Retina (tissue), 1 donor: ENCODE results near the gene CCL1.

Experiments
- DNase-seq: peaks from one replicate; pipeline ENCODE4 v3.0.0-alpha.2; 2016

Gene CCL1, protein sequence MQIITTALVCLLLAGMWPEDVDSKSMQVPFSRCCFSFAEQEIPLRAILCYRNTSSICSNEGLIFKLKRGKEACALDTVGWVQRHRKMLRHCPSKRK

DNA sequence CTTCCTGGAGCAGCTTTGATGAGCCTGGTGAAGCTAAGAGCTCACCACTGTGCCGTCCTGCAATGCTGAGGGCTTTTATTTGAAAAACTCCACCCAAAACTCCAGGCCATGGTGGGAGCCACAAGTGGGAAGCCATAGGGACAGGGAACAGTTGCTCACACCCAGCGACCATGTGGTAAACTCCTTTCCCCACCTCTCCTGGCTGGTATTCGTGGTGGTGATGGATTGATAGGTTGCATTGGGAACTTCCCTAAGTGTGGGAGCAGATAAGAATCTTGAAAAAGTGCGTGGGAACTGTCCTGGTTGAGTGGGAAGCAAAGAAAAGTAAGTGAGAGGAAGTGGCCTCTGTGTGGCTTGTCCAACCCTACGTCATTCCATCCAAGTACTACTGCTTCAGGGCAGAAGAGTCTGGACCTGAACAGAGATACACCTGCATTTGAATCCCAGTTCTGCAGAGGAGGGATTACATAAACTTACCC, at the start of gene CCL1:
TSS of gene CCL1 (minus strand) at position 51 of the 479 bp plus-strand sequence. CDS start 72 bp downstream, outside the sequence.
- no peak for DNase-seq

DNA sequence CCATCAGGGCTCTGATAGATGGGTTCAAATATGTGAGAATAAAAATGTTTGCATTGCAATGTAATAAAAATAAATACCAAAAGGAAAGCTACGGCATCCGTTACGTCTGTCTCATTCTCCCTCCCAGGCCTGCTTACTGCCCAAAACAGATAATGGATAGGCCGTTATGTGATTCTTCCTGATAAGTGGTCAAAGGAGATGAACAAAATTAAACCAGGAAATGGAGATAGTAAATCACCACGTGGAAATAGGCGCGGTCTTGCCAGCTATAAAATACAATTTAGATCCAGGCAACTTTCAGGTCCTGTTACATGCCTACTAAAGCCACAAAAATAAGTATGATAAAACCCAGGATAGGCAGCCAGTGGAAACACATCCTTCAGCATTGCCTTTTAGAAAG, 49.5 kb upstream of the CCL1 start:
- DNase-seq: no peak

DNA sequence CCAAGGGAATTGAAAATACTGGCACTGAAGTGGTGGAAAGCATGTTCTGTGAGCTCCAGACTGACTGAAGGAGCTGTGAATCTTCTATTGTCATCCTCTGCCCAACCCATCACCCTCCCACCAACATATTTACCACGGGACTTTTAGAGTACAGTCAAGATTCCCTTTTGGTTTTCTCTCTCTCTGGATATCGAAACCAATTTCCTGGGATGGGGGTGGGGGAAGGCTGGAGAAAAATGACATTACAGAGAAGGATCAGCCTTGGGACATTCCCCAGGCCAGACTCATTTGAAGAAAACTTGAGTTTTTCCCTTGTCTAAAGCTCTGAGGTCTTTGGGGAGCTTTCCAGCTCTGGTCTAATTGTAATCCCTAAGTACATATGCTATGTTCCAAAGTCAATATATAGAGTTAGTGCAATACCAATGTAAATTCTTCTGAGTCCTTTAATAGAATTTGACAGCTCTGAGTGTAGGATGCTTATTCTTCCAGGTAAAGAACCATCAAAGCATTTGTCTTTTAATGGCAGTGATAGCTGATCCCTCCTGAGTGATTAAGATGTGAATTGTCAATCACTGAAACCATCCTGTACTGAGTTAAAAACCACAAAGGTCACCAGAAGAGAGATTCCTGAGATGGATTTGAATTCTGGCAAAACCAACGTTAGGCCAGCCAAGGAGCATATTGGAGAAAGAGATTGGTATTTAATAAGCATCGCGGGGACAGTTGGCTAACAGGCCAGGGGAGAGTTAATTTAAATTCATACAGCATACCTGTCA, 48.8 kb upstream of the CCL1 start:
- DNase-seq: no peak

DNA sequence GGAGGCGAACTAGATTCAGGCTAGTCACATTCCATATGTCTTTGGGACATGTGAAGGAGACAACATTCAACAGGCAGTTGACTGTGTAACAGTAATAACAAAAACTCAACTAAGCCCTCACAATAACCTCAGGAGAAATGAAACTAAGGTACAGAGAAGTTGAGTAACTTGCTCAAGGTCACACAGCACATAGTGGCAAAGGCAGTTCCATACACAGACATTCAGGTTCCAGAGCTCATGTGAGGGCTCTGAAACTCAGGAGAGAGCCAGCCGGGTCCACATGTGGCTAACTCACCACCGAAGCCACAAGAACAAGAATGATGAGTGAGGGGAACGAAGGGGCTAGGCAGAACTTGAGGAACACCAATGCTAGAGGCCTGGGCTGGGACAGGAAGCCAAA, 46.3 kb upstream of the CCL1 start:
- DNase-seq: no peak

DNA sequence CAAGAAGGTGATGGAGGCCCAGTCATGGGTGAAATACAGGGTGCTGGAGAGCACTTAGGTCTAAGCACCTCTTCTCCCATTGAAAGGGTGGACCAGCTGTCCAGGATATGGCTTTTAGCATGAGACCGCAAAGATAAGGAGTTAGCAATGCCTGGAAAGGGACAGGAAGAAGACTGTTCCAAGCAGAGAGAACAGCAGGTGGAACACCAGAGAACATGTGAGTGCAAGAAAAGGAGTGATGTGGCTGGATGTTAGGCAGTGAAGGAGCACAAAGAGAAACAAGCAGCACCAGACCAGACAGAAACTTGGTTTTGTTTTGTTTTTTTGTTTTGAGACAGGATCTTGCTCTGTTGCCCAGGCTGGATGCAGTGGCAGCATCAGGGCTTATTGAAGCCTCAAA, 45.4 kb upstream of the CCL1 start:
- DNase-seq: no peak

DNA sequence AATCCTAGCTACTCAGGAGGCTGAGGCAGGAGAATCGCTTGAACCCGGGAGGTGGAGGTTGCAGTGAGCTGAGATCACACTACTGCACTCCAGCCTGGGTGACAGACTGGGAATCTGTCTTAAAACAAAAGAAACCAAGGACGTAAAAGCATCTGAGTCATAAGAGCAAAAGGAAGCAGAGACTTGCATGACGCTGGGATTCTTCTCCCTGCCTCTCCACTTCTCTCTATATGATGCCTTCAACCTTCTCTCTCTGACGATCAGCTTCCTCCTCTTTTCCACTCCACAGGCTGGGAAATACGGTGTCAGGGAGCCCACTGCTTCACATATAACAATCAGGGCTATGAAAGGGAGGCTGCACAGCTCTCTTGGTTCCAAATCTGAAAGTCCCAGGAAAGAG, 43.2 kb upstream of the CCL1 start:
- DNase-seq: no peak

DNA sequence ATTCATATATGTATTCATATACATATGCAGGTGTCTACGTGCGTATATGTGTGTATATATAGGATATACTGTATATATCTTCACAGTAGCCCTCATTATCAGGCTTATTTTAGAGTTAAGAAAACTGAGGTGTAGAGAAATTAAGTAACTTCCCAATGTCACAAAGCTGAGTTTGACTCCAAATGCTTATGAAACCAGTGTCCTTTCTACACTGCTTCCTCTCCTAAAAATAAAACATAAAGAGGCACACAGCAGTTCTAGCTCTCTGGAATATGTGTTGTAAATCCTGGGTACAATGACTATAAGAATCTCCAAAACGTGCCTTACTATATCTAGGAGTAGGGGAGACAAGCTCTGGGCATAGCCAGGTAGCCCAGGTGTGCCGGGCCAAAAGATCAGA, 40.0 kb upstream of the CCL1 start:
- no peak for DNase-seq

DNA sequence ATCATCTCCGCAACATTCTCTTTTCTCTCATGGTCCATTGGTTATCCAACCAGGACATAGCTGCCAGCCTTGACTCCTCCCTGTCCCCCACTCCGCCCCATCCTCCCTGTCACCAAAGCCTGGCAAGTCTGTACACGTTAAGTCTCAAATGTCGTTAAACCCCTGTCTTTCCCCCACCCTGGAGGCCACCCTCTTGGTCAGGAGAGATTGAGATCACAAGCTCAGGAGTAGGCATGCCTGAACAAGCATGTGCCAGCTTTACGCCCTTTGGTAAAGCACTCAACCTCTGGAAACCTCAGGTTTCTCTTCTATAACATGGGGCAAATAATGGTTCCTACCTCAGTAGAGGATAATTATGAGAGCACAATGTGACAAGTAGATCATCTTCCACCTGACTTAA, 38.1 kb upstream of the CCL1 start:
- no peak for DNase-seq

DNA sequence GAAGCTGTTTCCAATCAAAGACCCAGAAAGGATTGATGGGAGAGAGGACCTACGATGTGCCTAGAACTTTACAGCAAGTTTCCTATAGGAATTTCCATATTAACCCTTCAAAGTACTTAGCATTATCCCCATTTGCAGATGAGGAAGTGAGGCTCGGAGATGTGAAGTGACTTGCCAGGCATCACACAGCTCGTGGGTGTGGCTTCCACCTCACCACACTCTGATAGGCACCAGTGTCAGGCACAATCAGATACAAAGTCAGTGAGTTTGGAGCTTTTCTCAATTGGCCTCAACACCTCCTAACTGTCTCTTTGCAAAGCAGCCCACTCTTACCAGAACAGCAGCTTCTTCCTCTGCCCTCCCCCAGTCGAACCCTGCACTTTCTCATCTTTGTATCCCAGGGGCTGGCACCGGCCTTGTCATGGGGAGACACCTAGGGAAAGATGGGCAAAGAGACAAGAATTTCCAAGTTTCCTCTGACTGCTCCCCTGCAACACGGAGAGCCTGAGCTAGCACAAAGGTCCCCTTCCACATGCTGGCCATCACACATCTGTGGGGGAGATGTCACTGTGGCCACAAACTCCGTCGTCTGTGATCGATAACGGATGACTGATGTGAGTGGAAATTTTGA, 37.4 kb upstream of the CCL1 start:
- no peak for DNase-seq

DNA sequence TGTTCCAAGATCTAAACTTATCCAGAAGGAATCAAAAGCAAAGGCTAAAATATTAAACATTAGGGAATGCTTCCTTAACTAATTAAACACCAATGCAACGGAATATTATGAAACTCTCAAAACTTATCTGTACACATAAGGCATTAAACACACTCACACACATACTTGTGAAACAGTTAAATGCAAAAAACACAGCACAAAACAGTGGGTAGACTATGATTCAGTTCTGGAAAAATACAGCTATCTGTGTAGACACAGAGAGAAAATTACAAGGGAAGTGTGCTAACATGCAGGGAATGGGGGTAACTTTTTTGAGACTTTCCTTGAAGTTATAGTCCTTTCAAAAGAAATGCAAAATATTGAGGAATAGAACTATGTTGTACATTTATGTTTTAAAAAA, 36.7 kb upstream of the CCL1 start:
- DNase-seq: no peak

DNA sequence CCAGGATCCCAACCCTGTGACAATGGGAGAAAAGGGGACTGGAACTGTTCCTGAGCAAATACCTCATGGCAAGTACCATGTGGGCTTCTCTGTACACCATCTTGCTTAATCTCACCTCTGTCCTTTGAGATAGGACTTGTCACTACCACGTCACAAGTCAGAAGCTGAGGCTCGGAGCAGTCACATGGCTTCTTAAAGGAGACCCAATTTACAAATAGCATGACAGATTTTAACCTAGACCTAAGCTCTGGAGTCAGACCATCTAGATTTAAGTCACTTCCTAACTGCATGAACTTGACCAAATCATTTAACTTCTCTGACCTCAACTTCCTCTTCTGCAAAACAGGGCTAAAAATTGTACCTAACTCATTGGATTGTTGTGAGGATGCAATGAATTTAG, 36.0 kb upstream of the CCL1 start:
- DNase-seq: no peak

DNA sequence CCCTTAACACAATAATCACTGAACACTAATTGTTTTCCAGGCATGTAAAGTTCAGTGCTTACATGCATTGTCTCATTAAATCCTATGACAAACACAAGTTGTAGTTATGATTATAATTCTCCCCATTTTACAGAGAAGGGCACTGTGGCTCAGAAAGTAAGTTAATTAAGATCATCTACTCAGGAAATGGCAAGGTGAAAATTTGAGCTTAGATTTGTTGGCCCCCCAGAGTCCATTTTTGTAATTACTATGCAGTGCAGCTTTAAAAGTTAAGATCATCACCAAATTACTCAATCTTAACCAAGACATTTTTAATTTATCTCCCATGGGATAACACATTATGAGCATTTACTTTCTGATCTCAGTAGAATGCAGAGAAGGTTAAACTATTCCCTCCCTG, 34.2 kb upstream of the CCL1 start:
- DNase-seq: no peak

DNA sequence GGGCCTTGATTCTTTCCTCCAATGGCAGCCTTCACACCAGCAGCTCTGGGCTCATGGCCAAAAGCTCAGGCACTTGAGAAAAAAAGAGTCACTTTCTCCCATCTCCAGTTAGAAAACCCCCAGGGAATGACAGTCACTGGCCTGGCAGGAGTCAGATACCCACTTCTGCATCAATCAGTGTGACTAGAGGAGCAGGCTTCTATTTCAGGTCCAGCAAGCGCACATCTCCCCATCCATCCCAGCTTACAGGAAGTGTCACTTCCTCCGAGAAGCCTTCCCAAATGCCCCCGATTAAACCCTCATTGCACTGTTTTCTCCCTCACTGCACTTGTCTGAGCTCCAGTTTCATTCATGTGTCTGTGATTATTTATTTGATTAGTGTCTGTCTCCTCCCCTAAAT, 30.4 kb upstream of the CCL1 start:
- DNase-seq: no peak

DNA sequence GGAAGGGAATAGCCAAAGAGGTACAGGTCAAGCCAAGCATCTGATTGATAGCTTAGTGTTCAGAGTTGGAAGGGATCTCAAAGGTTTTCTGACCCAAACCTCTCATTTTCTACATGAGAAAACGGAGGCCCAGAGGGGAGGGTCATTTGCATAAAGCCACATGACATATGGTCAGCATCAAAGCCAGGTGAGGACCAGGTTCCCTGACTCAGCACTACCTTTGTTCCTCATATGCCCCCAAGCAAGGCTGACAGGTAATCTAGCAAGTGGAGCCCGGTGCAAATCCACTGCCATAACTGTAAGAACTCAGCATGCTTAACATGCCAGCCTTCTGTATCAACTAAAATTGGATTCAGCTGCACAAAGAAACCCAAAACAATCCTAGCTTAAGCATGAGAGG, 28.2 kb upstream of the CCL1 start:
- DNase-seq: no peak

DNA sequence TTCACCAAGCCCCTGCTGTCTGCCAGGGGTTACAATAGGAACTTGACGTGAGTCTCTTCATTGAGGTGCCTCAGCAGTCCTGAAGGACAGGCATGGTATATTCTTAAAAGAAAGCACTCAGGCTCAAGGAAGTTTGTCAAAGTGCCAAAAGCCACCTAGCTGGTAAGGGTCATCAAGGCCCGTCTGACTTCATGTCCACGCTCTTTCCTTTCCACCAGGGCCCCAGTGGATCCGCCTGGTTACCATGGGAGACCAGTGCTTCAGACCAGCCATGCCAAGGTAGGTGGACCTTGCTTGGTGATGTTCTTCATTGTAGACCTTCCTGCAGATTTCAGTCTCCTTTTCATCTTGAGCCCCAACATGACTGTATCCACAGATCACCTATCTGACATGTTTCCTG, 27.6 kb upstream of the CCL1 start:
- DNase-seq: no peak

DNA sequence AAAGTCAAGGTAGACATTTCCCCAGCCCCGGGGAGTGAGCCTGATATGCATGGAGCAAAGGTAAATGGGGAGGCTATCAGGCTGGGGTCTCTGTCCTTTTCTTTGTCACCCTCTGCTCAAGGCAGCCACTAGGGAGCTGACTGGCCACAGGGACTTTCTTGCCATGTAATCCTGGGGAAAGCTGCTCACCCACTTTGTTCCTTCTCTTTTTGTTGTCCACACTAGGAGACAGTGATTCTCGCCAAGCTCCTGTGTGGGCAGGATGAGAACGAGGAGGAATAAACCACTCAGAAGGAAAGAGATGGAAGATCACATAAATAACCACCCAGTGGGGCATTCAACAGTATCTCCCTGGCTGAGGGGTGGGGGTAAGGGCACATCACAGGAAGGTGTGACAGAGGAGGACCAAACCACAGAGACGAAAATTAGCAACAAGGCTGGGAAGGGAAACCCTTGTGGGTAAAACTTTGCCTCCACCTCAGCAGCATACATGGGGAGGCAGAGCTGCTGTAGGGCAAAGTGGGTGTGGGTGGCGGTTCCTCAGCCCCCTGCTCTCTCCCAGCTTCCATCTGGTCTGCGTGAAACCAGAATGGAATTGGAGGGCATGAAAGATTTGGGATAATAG, 26.2 kb upstream of the CCL1 start:
- DNase-seq: no peak

DNA sequence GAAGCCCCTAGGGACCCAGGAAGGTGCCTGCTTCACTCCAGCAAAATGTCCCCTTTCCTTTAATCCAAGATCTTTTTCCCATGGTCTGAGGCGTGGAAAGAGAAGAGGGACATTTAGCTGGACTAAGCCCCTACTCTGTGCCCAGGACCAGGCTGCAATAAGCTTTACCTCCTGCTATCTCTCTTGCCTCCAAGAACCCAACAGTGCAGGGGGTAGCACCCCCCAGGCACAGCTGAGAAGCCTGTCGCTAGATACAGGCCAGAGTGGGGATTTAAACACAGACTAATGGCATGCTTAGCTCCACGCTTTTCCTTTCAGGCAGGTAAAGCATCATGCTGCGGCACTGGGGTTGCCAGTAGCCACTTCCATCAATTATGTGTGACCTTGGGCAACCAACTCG, 24.5 kb upstream of the CCL1 start:
- DNase-seq: no peak

DNA sequence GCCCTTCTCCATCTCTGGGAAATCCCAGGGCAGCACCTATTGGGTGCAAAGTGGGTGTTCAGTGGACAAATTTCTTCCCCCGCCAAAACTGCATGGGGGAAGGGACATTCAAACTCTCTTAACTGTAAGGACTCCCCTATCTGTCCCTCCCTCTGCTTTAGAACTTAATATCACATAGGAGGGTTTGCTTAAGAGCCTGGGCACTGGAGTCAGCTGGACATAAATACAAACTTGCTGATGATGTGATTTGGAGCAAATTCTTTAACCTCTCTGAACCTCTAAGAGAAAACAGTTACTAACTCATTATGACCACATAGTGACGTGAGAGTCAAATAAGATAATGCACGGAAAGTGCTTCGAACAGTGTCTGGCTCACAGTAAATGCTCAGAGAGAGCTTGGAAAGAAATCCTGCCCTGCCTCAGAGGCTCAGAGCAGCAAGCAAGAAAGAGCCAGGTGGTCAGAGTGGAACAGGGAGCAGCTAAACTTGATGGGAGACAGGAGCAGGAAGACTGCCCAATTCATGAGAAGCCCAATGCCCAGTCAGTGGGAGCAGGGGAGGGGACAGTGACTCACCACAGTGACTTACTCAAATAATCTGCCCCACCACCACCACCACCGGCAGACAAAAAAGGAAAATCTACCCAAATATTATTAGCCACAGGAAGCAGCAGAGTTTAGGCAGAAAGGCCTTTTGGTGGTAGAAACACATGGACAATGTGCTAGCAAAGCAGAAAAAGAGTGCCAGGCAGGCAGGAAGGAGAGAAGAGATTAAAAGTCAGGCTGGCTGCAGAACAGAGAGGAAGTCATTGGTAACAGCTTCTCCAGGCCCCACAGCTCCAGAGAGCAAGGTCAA, 23.9 kb upstream of the CCL1 start:
- DNase-seq: no peak

DNA sequence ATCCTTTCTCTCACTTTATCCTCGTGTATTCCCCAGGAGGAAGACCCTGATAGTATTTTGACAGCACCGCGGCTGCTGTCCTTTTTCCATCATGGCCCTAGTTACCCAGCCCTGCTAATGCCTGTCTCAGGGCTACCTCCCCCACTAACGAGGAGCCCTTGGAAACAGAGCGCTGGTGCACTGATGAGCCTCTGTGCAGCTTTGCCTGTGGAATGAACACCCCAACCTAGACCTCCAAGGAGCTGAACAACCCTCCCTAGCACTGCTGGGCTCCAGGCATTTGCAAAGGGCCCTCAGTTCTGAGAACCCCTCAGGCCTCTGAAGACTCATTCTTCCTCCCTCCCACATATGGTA, 23.3 kb upstream of the CCL1 start:
- DNase-seq: no peak

DNA sequence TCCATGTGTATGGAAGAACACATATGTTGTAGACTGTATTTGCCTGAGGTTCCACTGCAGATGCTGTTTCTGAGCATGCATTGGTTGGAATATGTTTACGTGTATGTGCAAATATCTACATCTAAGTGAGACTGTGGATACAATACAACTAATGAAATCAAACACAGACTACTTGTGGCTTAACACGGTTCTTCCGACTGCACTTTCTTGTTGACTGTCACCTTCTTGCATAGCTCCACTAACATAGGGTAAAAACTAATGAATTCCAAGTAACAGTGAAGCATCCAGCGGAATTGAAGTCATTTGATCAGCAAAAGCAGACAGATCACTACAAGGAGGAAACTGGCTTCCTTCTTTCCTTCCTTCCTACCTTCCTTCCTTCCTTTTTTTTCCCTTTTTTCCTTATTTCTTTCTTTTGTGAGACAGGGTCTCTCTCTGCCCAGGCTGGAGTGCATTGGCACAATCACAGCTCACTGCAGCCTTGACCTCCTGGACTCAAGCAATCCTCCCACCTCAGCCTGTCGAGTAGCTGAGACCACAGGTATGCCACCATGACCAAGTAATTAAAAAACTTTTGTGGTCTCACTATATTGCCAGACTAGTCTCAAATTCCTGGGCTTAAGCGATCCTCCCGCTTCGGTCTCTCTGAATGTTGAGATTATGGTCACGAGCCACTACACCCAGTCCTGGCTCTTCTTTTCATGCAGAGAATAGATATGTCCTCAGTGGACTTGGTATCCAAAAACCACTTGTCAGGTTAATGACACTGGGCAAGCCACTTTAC, 22.0 kb upstream of the CCL1 start:
- DNase-seq: no peak

DNA sequence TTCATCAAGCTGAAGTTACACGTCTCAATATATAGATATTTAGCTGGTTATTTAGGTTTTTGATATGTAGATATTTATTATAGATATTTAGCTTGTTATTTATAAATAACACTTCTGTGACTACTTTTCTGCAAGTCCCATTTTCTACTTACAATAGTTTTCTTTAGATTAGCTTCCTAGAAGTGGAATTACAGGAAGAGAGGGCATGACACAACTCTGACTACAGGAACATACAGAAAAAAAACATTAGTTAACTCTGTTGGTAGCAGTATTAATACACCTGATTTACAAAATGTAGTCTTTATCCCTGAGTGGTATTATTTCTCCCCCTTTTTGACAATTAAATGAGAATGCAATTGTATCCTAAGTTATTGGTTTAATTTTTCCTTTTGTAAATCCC, 21.2 kb upstream of the CCL1 start:
- no peak for DNase-seq

DNA sequence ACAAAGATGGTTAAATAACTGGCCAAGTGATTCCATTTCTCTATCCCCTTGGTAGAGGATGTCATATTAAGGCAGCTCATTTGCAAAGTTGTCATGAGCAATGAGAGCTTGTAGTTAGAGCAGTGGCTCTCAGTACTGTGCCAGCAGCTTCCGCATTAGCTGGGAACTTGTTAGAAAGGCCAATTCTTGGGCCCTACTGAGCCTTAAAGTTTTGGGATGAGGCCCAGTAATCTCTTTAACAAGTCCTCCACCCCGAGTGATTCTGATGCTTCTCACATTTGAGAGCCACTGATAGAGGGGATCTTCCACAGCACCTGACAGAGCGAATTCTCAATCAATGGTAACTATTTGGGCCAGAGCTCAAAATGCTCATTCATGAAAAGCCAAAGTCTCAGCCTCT, 20.2 kb upstream of the CCL1 start:
- DNase-seq: no peak
